K562 (cell line): ENCODE results near the gene FOXA3. TPM values are rescaled to one million over a fixed set of nuclear protein-coding genes. Genes with fewer than 3 reads are reported as not detected.

Experiments used
- ATAC-seq: fragments of 200-7000 bp; cut with Tn5 transposase; 3 replicates; pipeline ENCODE4 v1.9.1; 2020; ENCODE audit warnings: moderate library complexity
- BruUV-seq: library from RNA; stranded (reverse); fragments of 400-500 nt; replicated peaks from 2 replicates; lab custom pipeline; 2021; lab: Mats Ljungman, UMichigan
- CTCF ChIA-PET: fragments of 300-600 bp; formaldehyde crosslinking; extraction: SDS; loops from one replicate; lab custom pipeline; 2021; ENCODE audit warnings: low intra/inter-chr PET ratio; lab: Yijun Ruan, JAX
- POLR2A ChIA-PET: fragments of 300-600, 350-650 bp; sonication (Branson Sonifier 250); formaldehyde crosslinking; extraction: SDS; loops from one replicate; lab custom pipeline; 2021; ENCODE audit warnings: antibody characterized with exemption, inconsistent platforms; lab: Yijun Ruan, JAX
- DNase-seq, 4 experiments: peaks; one replicate each; pipeline versions ENCODE4 v3.0.0 to v3.0.0-alpha.2; 2011 to 2018; ENCODE audit warnings: low spot score in 3 of 4, mixed read lengths in 3 of 4; ENCODE audit errors: extremely low read depth in 1 of 4
- FAIRE-seq: peaks from 2 replicates; lab custom pipeline; 2011; peaks lifted over from hg19 to GRCh38; lab: Jason Lieb, UNC
- H2AFZ ChIP-seq: 2 replicates; pipeline ENCODE4 v1.6.0; 2011; ENCODE audit warnings: low read depth, low read length, control low read depth, inconsistent platforms
- H3K27ac ChIP-seq: fragments of 200-600 bp; 3 replicates; pipeline ENCODE4 v1.8.0; 2011; ENCODE audit warnings: low read depth, mild to moderate bottlenecking, control low read depth, inconsistent platforms, low read length, moderate library complexity, mixed read lengths; ENCODE audit errors: extremely low read depth
- H3K27me3 ChIP-seq, 2 experiments: fragments of 300-600 bp in 1 of 2; 2 replicates in 1 of 2; 3 replicates in 1 of 2; pipeline versions ENCODE4 v1.6.0 to v1.8.0; 2011; ENCODE audit warnings: inconsistent platforms in 2 of 2, low read length in 2 of 2, mild to moderate bottlenecking in 1 of 2, mixed read lengths in 1 of 2, moderate library complexity in 1 of 2; ENCODE audit not compliant: control insufficient read depth in 2 of 2, insufficient read depth in 2 of 2
- H3K36me3 ChIP-seq: fragments of 300-600 bp; 3 replicates; pipeline ENCODE4 v1.8.0; 2011; ENCODE audit warnings: mild to moderate bottlenecking, low read length, inconsistent platforms; ENCODE audit not compliant: control insufficient read depth, insufficient read depth
- H3K4me1 ChIP-seq, 2 experiments: fragments of 200-600 bp in 1 of 2; replicated peaks in 1 of 2; 2 replicates in 1 of 2; 3 replicates in 1 of 2; pipeline versions ENCODE4 v1.5.1 to v1.8.0; 2011; ENCODE audit warnings: inconsistent platforms in 2 of 2, low read length in 2 of 2, mild to moderate bottlenecking in 1 of 2, mixed read lengths in 1 of 2, moderate library complexity in 1 of 2; ENCODE audit not compliant: control insufficient read depth in 2 of 2, insufficient read depth in 2 of 2
- H3K4me2 ChIP-seq: 2 replicates; pipeline ENCODE4 v1.6.1; 2011; ENCODE audit warnings: low read length, control low read depth, inconsistent platforms, mixed read lengths; ENCODE audit not compliant: insufficient read depth
- H3K4me3 ChIP-seq: fragments of 200-600 bp; sonication (generic), shearing (Covaris generic); 2 replicates; pipeline ENCODE4 v1.5.1; 2016; ENCODE audit warnings: control low read depth, inconsistent platforms
- H3K79me2 ChIP-seq: fragments of 200-600 bp; 3 replicates; pipeline ENCODE4 v1.8.0; 2011; ENCODE audit warnings: low read length, inconsistent platforms; ENCODE audit not compliant: control insufficient read depth, insufficient read depth
- H3K9ac ChIP-seq, 2 experiments: 2 replicates each; pipeline versions ENCODE4 v1.6.0 to v1.6.1; 2011; ENCODE audit warnings: low read depth in 2 of 2, low read length in 2 of 2, control low read depth in 1 of 2, inconsistent platforms in 1 of 2, mild to moderate bottlenecking in 1 of 2, mixed read lengths in 1 of 2; ENCODE audit not compliant: insufficient read depth in 1 of 2
- H3K9me1 ChIP-seq: one replicate; pipeline ENCODE4 v1.6.0; 2011; ENCODE audit warnings: inconsistent platforms, mild to moderate bottlenecking, low read length, moderate library complexity; ENCODE audit not compliant: control insufficient read depth, insufficient read depth
- H3K9me3 ChIP-seq: replicated peaks from 2 replicates; pipeline ENCODE4 v1.5.1; 2011; ENCODE audit warnings: low read depth, low read length, inconsistent platforms; ENCODE audit not compliant: control insufficient read depth, insufficient read depth
- H4K20me1 ChIP-seq: replicated peaks from 2 replicates; pipeline ENCODE4 v1.6.1; 2011; ENCODE audit warnings: low read length, inconsistent platforms, mixed read lengths; ENCODE audit not compliant: control insufficient read depth, insufficient read depth
- BCOR ChIP-seq: fragments of 450-650 bp; IDR thresholded peaks from 2 replicates; pipeline ENCODE4 v1.6.1; 2016
- CCNT2 ChIP-seq: IDR thresholded peaks from 2 replicates; pipeline ENCODE4 v1.6.1; 2011; ENCODE audit warnings: borderline replicate concordance, low read depth, mild to moderate bottlenecking, moderate library complexity, mixed read lengths, low read length; ENCODE audit not compliant: insufficient read length; ENCODE audit errors: extremely low read depth
- POLR2G ChIP-seq: fragments of 200-400 bp; formaldehyde crosslinking; IDR thresholded peaks from 2 replicates; pipeline ENCODE4 v1.6.1; 2017; ENCODE audit warnings: low read depth, mild to moderate bottlenecking, antibody characterized with exemption, low read length, moderate library complexity
- SUPT5H ChIP-seq: fragments of 450-650 bp; IDR thresholded peaks from 2 replicates; pipeline ENCODE4 v1.6.1; 2016
- ZNF589 ChIP-seq: fragments of 200-800 bp; sonication (Bioruptor generic); IDR thresholded peaks from 2 replicates; pipeline ENCODE4 v1.6.1; 2016; ENCODE audit warnings: low read depth, missing genetic modification characterization, missing compliant biosample characterization
- WGBS: fragments of 100-300 bp; shearing (Covaris generic); methylation state at CpG from one replicate; pipeline ENCODE4 v1.1.6; 2016; ENCODE audit warnings: low coverage, mixed read lengths; ENCODE audit not compliant: insufficient coverage; ENCODE audit errors: missing lambda C conversion rate; 5-methylcytosine and 5-hydroxymethylcytosine counted together
- in situ Hi-C: fragments of 300-500 bp; cut with MboI; formaldehyde crosslinking; loops from 4 replicates; pipeline ENCODE4 v1.15.0; 2018; ENCODE audit warnings: inconsistent platforms, mixed read lengths
- intact Hi-C: fragments of 100-400 bp; cut with micrococcal nuclease; formaldehyde crosslinking; loops from 2 replicates; pipeline ENCODE4 v1.14.2; 2022
- polyA plus RNA-seq, 8 experiments: library from polyadenylated mRNA; depleted of rRNA in 4 of 8; stranded (reverse) in 5 of 8; unstranded in 3 of 8; fragments of >200 nt; fragmentation: Nextera tagmentation in 2 of 8; fragmentation: Illumina TruSeq in 1 of 8; extraction: Ambion mirVana in 2 of 8; extraction: Trizol in 1 of 8; gene quantifications; 2 replicates each; pipeline versions ENCODE4 v1.2.1 to v1.2.3, GENCODE V29; 2011 to 2014; ENCODE audit warnings: inconsistent platforms in 1 of 8, missing spikeins in 1 of 8
- total RNA-seq, 7 experiments: library from RNA; depleted of rRNA in 6 of 7; stranded (reverse); fragments of >200 nt in 6 of 7; fragmentation: Illumina TruSeq in 2 of 7; extraction: Trizol in 2 of 7; gene quantifications; 2 replicates each; pipeline versions ENCODE4 v1.2.1 to v1.2.3, GENCODE V29; 2011 to 2021; ENCODE audit warnings: low replicate concordance in 1 of 7

Gene FOXA3
- total and polyA plus RNA-seq, 9 of the 15 experiments (the other 6 are each of a cell fraction or from before 2014, with no cell fraction given), result 1.3 to 15.5 (median 4.7) TPM

- no peaks in the 10 kb centered on the region for H4K20me1 ChIP-seq
- H2AFZ ChIP-seq, result no peak overlapping the region
- H3K27me3 ChIP-seq, result no peaks in the 10 kb centered on the region
- H3K4me2 ChIP-seq, result no peak overlapping the region
- ATAC-seq, result no peak
- DNase-seq, result no peak
- H3K9ac ChIP-seq, result no peak overlapping the region
- 88% methylated on average over 6 of the region's 9 CpGs for WGBS
- H3K36me3 ChIP-seq, result peaks cover 91% of the 10 kb centered on the region; the same call in 2 of the 3 replicates
- intact Hi-C loops, result no loop called here
- H3K4me3 ChIP-seq, result no peak overlapping the region
- in situ Hi-C loops, result no loop called here
- H3K9me3 ChIP-seq, result no peaks in the 10 kb centered on the region
- no peak for FAIRE-seq
- no peak overlapping the region for H3K27ac ChIP-seq
- TF ChIP-seq BCOR (no peak), SUPT5H (0 out of 2 replicates have a peak, but pooled peaks have one; percentile 19), CCNT2 (no peak)
- no TSS peak for BruUV-seq
- POLR2A ChIA-PET, result interaction anchor here (0.8 kb wide), 1 partner anchor 14 kb away, joined by 3 read pairs; no protein-coding TSS in a partner anchor
- peaks cover 6% of the 10 kb centered on the region for H3K9me1 ChIP-seq
- H3K4me1 ChIP-seq, result peaks cover 0 to 3% of the 10 kb centered on the region in 2 experiments; a peak in 1 of 5 replicates
- CTCF ChIA-PET, result no interaction called here
- H3K79me2 ChIP-seq, result no peaks in the 10 kb centered on the region
Observed at GRCh38 chr19:45828523-45828922, 35.6 kb upstream of the FOXA3 start.

GRCh38 chr19:45828945-45829344 lies 35.2 kb upstream of the FOXA3 start:
- Histone ChIP-seq H3K79me2 (no peaks in the 10 kb centered on the region), H3K4me2 (no peak overlapping the region), H3K9me1 (peaks cover 6% of the 10 kb centered on the region), H2AFZ (no peak overlapping the region), H3K4me1 (peaks cover 0 to 3% of the 10 kb centered on the region in 2 experiments; a peak in 1 of 5 replicates), H3K4me3 (no peak overlapping the region), H4K20me1 (no peaks in the 10 kb centered on the region), H3K9me3 (no peaks in the 10 kb centered on the region), H3K36me3 (peaks cover 90% of the 10 kb centered on the region; the same call in 2 of the 3 replicates), H3K27ac (no peak overlapping the region), H3K27me3 (no peaks in the 10 kb centered on the region), H3K9ac (no peak overlapping the region)
- peak; percentile 64 for TF ChIP-seq POLR2G
- TF ChIP-seq SUPT5H, result peak; percentile 35; the same call in 1 of the 2 replicates
- no peak for TF ChIP-seq ZNF589
- no TSS peak for BruUV-seq
- FAIRE-seq, result no peak
- intact Hi-C loops (no loop called here), in situ Hi-C loops (no loop called here)
- ChIA-PET CTCF (no interaction called here), POLR2A (no interaction called here)
- no peak for DNase-seq
- no peak for ATAC-seq
- WGBS, result 93% methylated on average over 14 of the region's 16 CpGs
